GM19193 (cell line): ENCODE results near the gene PTH2R.

ENCODE experiments used
- POLR2A ChIP-seq: IDR thresholded peaks from 4 replicates; pipeline ENCODE4 v1.6.1; 2011; ENCODE audit not compliant: insufficient read depth, insufficient read length; ENCODE audit errors: extremely low read depth

The PTH2R gene

GRCh38 chr2:208406474-208407451 lies at the start of gene PTH2R:
TSS of gene PTH2R (plus strand) at chr2:208406792. CDS start at chr2:208407044, 252 bp downstream.
- TF ChIP-seq POLR2A: no peak

GRCh38 chr2:208356846-208357574 lies 49.6 kb upstream of the PTH2R start:
- no peak for TF ChIP-seq POLR2A

GRCh38 chr2:208358758-208359631 lies 47.6 kb upstream of the PTH2R start:
- TF ChIP-seq POLR2A: no peak

- TF ChIP-seq POLR2A: no peak
Observed at GRCh38 chr2:208359632-208359986, 47.0 kb upstream of the PTH2R start.

- TF ChIP-seq POLR2A: no peak
Observed at GRCh38 chr2:208360259-208361076, 46.1 kb upstream of the PTH2R start.

GRCh38 chr2:208361077-208361441 lies 45.5 kb upstream of the PTH2R start:
- no peak for TF ChIP-seq POLR2A

- no peak for TF ChIP-seq POLR2A
Observed at GRCh38 chr2:208363485-208363884, 43.1 kb upstream of the PTH2R start.

- TF ChIP-seq POLR2A: no peak
Observed at GRCh38 chr2:208366215-208367127, 40.1 kb upstream of the PTH2R start.

- no peak for TF ChIP-seq POLR2A
Observed at GRCh38 chr2:208369091-208369490, 37.5 kb upstream of the PTH2R start.

GRCh38 chr2:208370881-208371633 lies 35.5 kb upstream of the PTH2R start:
- TF ChIP-seq POLR2A: no peak

GRCh38 chr2:208371634-208371935 lies 35.0 kb upstream of the PTH2R start:
- no peak for TF ChIP-seq POLR2A

- no peak for TF ChIP-seq POLR2A
Observed at GRCh38 chr2:208373460-208374089, 33.0 kb upstream of the PTH2R start.
